ENCODE results near the gene YY2.

DNA sequence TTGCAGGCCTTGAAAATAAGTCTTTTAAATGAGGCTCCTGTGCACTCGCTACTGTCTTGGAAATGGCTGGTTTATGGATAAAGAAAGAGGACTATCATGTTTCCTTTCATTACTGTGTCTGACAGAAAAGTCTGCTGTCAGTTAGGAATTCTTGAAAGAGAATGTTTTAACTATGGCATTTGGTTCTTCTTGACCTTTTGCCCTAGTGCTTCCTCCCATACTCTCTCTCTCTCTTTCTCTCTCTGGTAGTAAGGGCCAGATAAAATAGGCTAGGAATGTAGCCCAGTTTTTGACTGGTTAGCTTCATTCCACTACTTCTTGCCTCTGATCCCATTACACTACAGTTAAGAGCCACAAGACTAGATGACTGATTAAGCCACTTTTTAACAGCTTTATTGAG lies 29.8 kb downstream of the YY2 start:
- TF ChIP-seq, protein P1, sequence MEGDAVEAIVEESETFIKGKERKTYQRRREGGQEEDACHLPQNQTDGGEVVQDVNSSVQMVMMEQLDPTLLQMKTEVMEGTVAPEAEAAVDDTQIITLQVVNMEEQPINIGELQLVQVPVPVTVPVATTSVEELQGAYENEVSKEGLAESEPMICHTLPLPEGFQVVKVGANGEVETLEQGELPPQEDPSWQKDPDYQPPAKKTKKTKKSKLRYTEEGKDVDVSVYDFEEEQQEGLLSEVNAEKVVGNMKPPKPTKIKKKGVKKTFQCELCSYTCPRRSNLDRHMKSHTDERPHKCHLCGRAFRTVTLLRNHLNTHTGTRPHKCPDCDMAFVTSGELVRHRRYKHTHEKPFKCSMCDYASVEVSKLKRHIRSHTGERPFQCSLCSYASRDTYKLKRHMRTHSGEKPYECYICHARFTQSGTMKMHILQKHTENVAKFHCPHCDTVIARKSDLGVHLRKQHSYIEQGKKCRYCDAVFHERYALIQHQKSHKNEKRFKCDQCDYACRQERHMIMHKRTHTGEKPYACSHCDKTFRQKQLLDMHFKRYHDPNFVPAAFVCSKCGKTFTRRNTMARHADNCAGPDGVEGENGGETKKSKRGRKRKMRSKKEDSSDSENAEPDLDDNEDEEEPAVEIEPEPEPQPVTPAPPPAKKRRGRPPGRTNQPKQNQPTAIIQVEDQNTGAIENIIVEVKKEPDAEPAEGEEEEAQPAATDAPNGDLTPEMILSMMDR (conservative IDR thresholded peaks at IDR 0.05 in 1 of 2, IDR thresholded peaks at IDR 0.05 in 1 of 2; ENCODE audit: extremely low read depth in 1 of 2, insufficient read depth in 1 of 2, low read depth in 1 of 2, low read length in 2 of 2): no peak
- no peak for TF ChIP-seq EZH2 (IDR thresholded peaks at IDR 0.05; ENCODE audit: borderline replicate concordance, low read length)

All from mammary epithelial cell (primary cell).